ENCODE data around the gene CLDN19.

The CLDN19 gene

GRCh38 chr1:42773420-42773819, 33.4 kb upstream of the CLDN19 start:
- CTCF ChIA-PET = interaction anchor here (1.3 to 3.1 kb wide), 4 partner anchors 10 to 301 kb away, joined by 3 to 22 read pairs (median 4); no protein-coding TSS in a partner anchor
- DNase-seq (ENCODE audit: low read depth, low spot score) = no peak
- POLR2A ChIA-PET = no interaction called here
- H3K4me3 ChIP-seq (ENCODE audit: low read depth, low read length) = no peak overlapping the region
- TF ChIP-seq, protein P1, sequence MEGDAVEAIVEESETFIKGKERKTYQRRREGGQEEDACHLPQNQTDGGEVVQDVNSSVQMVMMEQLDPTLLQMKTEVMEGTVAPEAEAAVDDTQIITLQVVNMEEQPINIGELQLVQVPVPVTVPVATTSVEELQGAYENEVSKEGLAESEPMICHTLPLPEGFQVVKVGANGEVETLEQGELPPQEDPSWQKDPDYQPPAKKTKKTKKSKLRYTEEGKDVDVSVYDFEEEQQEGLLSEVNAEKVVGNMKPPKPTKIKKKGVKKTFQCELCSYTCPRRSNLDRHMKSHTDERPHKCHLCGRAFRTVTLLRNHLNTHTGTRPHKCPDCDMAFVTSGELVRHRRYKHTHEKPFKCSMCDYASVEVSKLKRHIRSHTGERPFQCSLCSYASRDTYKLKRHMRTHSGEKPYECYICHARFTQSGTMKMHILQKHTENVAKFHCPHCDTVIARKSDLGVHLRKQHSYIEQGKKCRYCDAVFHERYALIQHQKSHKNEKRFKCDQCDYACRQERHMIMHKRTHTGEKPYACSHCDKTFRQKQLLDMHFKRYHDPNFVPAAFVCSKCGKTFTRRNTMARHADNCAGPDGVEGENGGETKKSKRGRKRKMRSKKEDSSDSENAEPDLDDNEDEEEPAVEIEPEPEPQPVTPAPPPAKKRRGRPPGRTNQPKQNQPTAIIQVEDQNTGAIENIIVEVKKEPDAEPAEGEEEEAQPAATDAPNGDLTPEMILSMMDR (IDR thresholded peaks at IDR 0.05; ENCODE audit: insufficient read depth, low read length, missing control alignments) = no peak

GRCh38 chr1:42769811-42770210, 29.8 kb upstream of the CLDN19 start:
- no peak for DNase-seq (ENCODE audit: low read depth, low spot score)
- CTCF ChIA-PET = interaction anchor here (4.7 kb wide), 1 partner anchor 9 kb away, joined by 59 read pairs; no protein-coding TSS in a partner anchor
- TF ChIP-seq, protein P1 (IDR thresholded peaks at IDR 0.05; ENCODE audit: insufficient read depth, low read length, missing control alignments) = no peak
- H3K4me3 ChIP-seq (ENCODE audit: low read depth, low read length) = no peak overlapping the region
- POLR2A ChIA-PET = no interaction called here

DNA sequence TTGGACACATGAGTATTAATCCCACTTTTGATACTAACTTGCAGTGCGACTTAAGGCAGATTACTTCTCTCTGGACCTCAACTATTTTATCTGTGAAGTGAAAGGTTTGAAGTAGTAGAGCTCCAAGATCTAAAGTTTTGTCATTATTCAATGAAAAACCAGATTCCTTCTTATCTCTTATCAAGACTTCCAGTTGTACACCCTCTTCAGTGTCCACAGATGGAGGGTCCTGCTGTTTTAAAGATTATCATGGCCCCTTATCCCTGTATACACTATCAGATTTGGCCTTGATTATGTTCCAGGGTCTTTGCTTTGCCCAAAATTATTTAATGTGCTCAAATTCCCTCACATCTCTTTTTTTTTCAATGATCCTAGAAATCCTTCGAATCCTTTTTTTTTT, 28.1 kb upstream of the CLDN19 start:
- CTCF ChIA-PET = interaction anchor here (4.2 to 4.7 kb wide), 3 partner anchors 10 to 305 kb away, joined by 16 to 59 read pairs (median 27); no protein-coding TSS in a partner anchor
- TF ChIP-seq, protein P1 (IDR thresholded peaks at IDR 0.05; ENCODE audit: insufficient read depth, low read length, missing control alignments) = no peak
- H3K4me3 ChIP-seq (ENCODE audit: low read depth, low read length) = peak overlapping the region; percentile 83
- no peak for DNase-seq (ENCODE audit: low read depth, low spot score)
- POLR2A ChIA-PET = interaction anchor here (2.0 kb wide), 1 partner anchor 306 kb away, joined by 5 read pairs; no protein-coding TSS in a partner anchor

DNA sequence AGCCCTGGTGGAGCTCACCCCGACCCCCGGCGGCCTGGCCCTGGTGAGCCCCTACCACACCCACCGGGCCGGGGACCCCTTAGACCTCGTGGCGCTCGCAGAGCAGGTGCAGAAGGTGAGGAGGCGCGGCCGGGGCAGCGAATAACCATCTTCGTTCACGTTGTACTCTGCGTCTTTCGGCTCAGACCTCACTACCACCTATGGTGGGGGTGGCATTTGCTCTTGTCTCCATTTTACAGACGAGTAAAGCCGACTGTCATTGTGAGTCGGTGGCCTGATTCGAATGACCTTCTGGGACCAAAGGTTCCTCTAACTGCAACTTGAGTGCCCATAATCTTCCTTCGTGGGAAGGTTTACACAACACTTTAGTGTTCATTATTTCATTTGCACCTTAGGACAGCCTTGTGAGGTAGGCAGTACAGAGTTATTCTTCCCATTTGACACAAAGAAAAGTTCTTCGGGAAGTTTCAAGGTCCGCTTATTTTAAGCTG, 27.5 kb upstream of the CLDN19 start:
- CTCF ChIA-PET = interaction anchor here (0.8 to 4.7 kb wide), 4 partner anchors 10 to 305 kb away, joined by 4 to 59 read pairs (median 22); no protein-coding TSS in a partner anchor
- POLR2A ChIA-PET = interaction anchor here (0.6 to 2.0 kb wide), 7 partner anchors 10 to 596 kb away, joined by 3 to 9 read pairs (median 5); partner anchors contain the start of genes ERMAP, SVBP, TMEM269 and ZNF691
- peak overlapping the region; percentile 83 for H3K4me3 ChIP-seq (ENCODE audit: low read depth, low read length)
- DNase-seq (ENCODE audit: low read depth, low spot score) = no peak
- TF ChIP-seq, protein P1 (IDR thresholded peaks at IDR 0.05; ENCODE audit: insufficient read depth, low read length, missing control alignments) = no peak

DNA sequence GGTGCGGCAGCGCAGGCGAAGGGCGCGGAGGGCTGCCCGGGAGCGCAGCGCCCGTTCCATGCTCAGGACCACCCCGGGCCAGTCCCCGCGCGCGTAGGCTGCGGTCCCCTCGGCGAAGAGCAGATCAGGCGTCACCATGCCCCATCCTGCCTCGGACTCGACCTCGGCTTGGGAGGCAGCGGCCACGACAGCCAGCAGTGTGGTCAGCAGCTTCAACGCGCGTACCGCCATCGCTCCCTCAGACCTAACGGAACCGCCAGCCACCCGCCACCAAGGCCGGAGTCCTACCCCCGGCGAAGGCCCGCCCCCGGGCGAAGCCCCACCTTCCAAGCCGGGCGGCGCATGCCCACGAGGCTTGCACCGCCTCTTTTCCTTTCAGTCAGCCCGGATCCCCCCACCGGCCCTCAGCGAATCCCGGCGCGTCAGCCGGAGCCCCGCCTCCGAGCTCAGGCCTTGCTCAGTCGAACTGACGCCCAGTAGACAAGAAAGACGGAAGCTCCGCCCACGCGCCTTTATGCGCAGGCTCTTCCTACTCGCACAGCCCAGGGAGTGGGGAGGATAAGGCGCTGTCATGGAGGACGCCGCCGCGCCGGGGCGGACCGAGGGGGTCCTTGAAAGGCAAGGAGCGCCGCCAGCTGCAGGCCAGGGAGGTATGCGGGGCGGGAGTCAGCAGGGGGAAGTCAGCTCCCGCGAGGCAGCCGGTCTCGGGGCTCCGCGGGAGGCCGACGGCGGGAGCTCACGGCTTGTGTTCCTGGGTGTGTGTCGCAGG, 26.9 kb upstream of the CLDN19 start, which contains the start of the genes C1orf50 and P3H1:
C1orf50 (plus strand) TSS at position 509 of the 769 bp plus-strand sequence; CDS start at position 572, 63 bp downstream.
P3H1 (minus strand) TSS at position 288 of the 769 bp plus-strand sequence; CDS start at position 231, 57 bp downstream.
- peak; percentile 89 for DNase-seq (ENCODE audit: low read depth, low spot score)
- POLR2A ChIA-PET = interaction anchor here (0.6 to 2.0 kb wide), 13 partner anchors 11 to 1270 kb away, joined by 3 to 9 read pairs (median 4); partner anchors contain the start of genes ERMAP, SVBP, TMEM269 and ZNF691
- CTCF ChIA-PET = interaction anchor here (0.8 to 4.7 kb wide), 12 partner anchors 10 to 619 kb away, joined by 3 to 59 read pairs (median 4); partner anchors contain the start of genes CLDN19 and ZNF691
- peak within 1 kb of the TSS; percentile 100 for H3K4me3 ChIP-seq (ENCODE audit: low read depth, low read length)
- TF ChIP-seq, protein P1 (IDR thresholded peaks at IDR 0.05; ENCODE audit: insufficient read depth, low read length, missing control alignments) = no peak
